ENCODE measurements around the gene ELANE. TPM values are rescaled to one million over a fixed set of nuclear protein-coding genes. Genes with fewer than 3 reads are reported as not detected.
"Not testable (repeated sequence)": the region's sequence is repeated elsewhere in the genome, so short reads cannot be mapped to it uniquely, and the experiment has no call there.

ELANE gene
- total RNA-seq, 2 donors from 2014 or later = 1.4 TPM; not detected in 1

DNA sequence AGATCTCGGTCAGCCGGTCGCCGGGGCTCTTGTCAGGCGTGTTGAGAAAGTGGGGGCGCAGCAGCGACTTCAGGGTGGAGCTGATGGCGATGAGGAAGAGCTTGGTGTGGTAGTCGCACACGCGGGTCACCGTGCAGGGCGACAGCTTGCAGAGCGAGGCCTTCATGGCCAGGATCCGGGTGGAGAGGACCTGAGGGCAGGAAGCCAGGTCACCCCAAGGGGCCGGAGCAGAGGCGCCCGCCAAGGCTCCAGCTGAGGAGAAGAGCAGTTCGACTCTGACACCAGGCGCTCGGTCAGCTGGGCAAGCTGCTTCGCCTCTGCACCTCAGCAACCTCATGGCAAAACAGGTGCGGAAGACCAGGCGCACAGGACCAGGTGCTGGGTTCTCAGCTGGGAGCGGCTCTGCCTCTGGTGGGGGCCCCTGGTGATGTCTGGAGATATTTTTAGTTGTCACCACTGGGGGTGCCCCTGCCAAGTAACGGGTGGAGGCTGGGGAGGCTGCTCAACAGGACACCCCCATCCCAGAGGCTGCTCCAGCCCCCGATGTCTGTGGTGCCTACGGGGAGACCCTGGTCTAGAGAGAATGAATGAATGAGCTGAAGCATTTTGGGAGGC, 23.3 kb downstream of the ELANE start:
- no peak for DNase-seq (ENCODE audit: low spot score)
- H3K4me3 ChIP-seq = no peak overlapping the region
- H3K36me3 ChIP-seq = peaks cover 8 to 10% of the 10 kb centered on the region in 2 donors
- H3K4me1 ChIP-seq (replicated peaks) = no peaks in the 10 kb centered on the region
- no peaks in the 10 kb centered on the region for H3K27me3 ChIP-seq (replicated peaks; ENCODE audit: insufficient read depth)
- intact Hi-C loops (cut with DNase I) = no loop called here
- no peak overlapping the region for H3K27ac ChIP-seq
- TF ChIP-seq POLR2A (IDR thresholded peaks at IDR 0.05) (no peak), POLR2AphosphoS5 (IDR thresholded peaks at IDR 0.05) (no peak)
- TF ChIP-seq, protein P1, sequence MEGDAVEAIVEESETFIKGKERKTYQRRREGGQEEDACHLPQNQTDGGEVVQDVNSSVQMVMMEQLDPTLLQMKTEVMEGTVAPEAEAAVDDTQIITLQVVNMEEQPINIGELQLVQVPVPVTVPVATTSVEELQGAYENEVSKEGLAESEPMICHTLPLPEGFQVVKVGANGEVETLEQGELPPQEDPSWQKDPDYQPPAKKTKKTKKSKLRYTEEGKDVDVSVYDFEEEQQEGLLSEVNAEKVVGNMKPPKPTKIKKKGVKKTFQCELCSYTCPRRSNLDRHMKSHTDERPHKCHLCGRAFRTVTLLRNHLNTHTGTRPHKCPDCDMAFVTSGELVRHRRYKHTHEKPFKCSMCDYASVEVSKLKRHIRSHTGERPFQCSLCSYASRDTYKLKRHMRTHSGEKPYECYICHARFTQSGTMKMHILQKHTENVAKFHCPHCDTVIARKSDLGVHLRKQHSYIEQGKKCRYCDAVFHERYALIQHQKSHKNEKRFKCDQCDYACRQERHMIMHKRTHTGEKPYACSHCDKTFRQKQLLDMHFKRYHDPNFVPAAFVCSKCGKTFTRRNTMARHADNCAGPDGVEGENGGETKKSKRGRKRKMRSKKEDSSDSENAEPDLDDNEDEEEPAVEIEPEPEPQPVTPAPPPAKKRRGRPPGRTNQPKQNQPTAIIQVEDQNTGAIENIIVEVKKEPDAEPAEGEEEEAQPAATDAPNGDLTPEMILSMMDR (IDR thresholded peaks at IDR 0.05) = no peak
- no peaks in the 10 kb centered on the region for H3K9me3 ChIP-seq
- WGBS = 92% methylated on average over 28 of the region's 28 CpGs

DNA sequence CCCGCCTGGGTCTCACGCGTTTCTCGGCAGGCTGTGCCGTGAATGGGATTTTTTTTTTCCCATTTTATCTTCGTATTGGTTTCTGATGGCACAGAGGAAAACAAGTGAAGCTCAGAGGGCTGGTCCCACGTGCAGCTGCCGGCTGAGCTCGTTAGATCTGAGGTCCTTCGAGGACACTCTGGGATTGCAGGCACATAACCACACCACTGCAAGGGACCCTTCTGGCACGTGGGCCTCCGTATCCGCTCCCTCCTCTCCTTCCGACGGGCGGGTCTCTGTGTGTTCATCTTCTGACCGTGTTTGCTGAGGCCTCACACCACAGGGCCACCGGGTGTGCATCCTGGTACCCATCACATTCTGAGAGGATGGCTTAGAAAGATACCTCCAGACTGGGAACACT, 24.0 kb downstream of the ELANE start:
- Histone ChIP-seq H3K4me3 (no peak overlapping the region), H3K36me3 (peaks cover 8 to 12% of the 10 kb centered on the region in 2 donors), H3K27me3 (replicated peaks; ENCODE audit: insufficient read depth) (no peaks in the 10 kb centered on the region), H3K9me3 (no peaks in the 10 kb centered on the region), H3K27ac (no peak overlapping the region), H3K4me1 (replicated peaks) (no peaks in the 10 kb centered on the region)
- no peak for DNase-seq (ENCODE audit: low spot score)
- intact Hi-C loops (cut with DNase I) = no loop called here
- WGBS = 73% methylated on average over 18 of the region's 18 CpGs
- no peak for TF ChIP-seq POLR2AphosphoS5 (IDR thresholded peaks at IDR 0.05)
- no peak for TF ChIP-seq POLR2A (IDR thresholded peaks at IDR 0.05)
- TF ChIP-seq, protein P1 (IDR thresholded peaks at IDR 0.05) = no peak

DNA sequence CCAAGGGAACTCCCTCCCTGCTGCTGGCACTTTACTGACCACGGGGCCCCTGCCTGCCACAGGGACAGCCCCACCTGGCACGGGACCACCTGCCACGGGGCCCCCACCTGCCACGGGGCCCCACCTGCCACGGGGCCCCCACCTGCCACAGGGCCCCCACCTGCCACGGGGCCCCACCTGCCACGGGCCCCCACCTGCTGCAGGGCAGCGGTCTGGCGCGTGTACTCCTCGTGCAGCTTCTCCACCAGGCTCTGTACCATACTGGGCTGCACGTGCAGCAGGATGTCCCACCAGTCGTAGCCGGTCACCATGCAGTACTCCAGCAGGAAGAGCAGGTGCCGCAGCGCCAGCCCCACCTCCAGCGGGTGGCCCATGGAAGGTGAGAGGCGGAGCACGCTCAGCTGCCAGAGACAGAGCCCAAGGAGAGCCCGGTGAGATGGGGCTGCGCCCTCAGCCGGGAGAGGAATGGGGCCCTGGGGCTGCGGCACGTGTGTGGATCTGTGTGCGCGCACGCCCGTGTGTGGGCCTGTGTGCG, 24.7 kb downstream of the ELANE start:
- no peak for DNase-seq (ENCODE audit: low spot score)
- intact Hi-C loops (cut with DNase I) = no loop called here
- Histone ChIP-seq H3K9me3 (no peaks in the 10 kb centered on the region), H3K27ac (no peak overlapping the region), H3K4me3 (no peak overlapping the region), H3K4me1 (replicated peaks) (no peaks in the 10 kb centered on the region), H3K27me3 (replicated peaks; ENCODE audit: insufficient read depth) (no peaks in the 10 kb centered on the region), H3K36me3 (peaks cover 8 to 18% of the 10 kb centered on the region in 2 donors)
- 88% methylated on average over 29 of the region's 29 CpGs for WGBS
- TF ChIP-seq POLR2A (IDR thresholded peaks at IDR 0.05) (no peak), POLR2AphosphoS5 (IDR thresholded peaks at IDR 0.05) (no peak)
- TF ChIP-seq, protein P1 (IDR thresholded peaks at IDR 0.05) = no peak

DNA sequence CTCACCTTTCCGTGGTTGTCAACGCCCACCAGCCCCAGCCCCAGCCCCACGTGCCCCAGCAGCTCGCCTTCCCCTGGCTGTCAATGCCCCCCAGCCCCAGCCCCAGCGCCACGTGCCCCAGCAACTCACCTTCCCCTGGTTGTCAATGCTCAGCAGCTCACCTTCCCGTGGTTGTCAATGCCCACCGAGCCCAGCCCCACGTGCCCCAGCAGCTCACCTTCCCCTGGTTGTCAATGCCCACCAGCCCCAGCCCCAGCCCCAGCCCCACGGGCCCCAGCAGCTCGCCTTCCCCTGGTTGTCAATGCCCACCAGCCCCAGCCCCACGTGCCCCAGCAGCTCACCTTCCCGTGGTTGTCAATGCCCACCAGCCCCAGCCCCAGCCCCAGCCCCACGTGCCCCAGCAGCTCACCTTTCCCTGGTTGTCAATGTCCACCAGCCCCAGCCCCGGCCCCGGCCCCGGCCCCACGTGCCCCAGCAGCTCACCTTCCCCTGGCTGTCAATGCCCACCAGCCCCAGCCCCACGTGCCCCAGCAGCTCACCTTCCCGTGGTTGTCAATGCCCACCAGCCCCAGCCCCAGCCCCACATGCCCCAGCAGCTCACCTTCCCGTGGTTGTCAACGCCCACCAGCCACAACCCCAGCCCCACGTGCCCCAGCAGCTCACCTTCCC, 26.0 kb downstream of the ELANE start:
- 84% methylated on average over 20 of the region's 23 CpGs for WGBS
- intact Hi-C loops (cut with DNase I) = not testable (repeated sequence)

DNA sequence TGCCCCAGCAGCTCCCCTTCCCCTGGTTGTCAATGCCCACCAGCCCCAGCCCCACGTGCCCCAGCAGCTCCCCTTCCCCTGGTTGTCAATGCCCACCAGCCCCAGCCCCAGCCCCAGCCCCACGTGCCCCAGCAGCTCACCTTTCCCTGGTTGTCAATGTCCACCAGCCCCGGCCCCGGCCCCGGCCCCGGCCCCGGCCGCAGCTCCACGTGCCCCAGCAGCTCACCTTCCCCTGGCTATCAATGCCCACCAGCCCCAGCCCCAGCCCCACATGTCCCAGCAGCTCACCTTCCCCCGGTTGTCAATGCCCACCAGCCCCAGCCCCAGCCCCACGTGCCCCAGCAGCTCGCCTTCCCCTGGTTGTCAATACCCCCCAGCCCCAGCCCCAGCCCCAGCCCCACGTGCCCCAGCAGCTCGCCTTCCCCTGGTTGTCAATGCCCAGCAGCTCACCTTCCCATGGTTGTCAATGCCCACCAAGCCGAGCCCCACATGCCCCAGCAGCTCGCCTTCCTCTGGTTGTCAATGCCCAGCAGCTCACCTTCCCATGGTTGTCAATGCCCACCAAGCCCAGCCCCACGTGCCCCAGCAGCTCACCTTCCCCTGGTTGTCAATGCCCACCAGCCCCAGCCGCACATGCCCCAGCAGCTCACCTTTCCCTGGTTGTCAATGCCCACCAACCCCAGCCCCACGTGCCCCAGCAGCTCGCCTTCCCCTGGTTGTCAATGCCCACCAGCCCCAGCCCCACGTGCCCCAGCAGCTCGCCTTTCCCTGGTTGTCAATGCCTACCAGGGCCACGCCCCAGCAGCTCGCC, 26.9 kb downstream of the ELANE start:
- H3K27me3 ChIP-seq (replicated peaks; ENCODE audit: insufficient read depth); H3K4me1 ChIP-seq (replicated peaks); H3K9me3 ChIP-seq; H3K4me3 ChIP-seq; DNase-seq (ENCODE audit: low spot score); intact Hi-C loops (cut with DNase I); H3K27ac ChIP-seq: not testable (repeated sequence)
- 84% methylated on average over 16 of the region's 24 CpGs for WGBS
- H3K36me3 ChIP-seq = peaks cover 12 to 23% of the 10 kb centered on the region in 2 donors

More for the DNA sequence above, 26.0 kb downstream of the ELANE start:
- H3K4me3 ChIP-seq; H3K27me3 ChIP-seq (replicated peaks; ENCODE audit: insufficient read depth); DNase-seq (ENCODE audit: low spot score); H3K4me1 ChIP-seq (replicated peaks); H3K9me3 ChIP-seq; H3K27ac ChIP-seq: not testable (repeated sequence)
- peaks cover 12 to 18% of the 10 kb centered on the region in 2 donors for H3K36me3 ChIP-seq

Measured in prostate gland (tissue), 2 donors.